GM12801 (cell line): ENCODE measurements around the gene PCDHGA12.
"Not testable (repeated sequence)": the region's sequence is repeated elsewhere in the genome, so short reads cannot be mapped to it uniquely, and the experiment has no call there.

Experiments used
- CTCF ChIP-seq: IDR thresholded peaks from one replicate; pipeline ENCODE4 v1.5.1; 2011; ENCODE audit warnings: control low read depth; ENCODE audit not compliant: insufficient read length; ENCODE audit errors: extremely low read depth

Gene PCDHGA12

GRCh38 chr5:141417494-141418172 lies 12.7 kb upstream of the PCDHGA12 start, which contains the start of gene PCDHGB7:
TSS of gene PCDHGB7 (plus strand) at chr5:141417677. CDS start at chr5:141417860, 183 bp downstream.
- not testable (repeated sequence) for TF ChIP-seq CTCF

GRCh38 chr5:141419074-141419880 lies 11.0 kb upstream of the PCDHGA12 start:
- no peak for TF ChIP-seq CTCF

- peak; percentile 15 for TF ChIP-seq CTCF
These were observed 9.3 kb upstream of the PCDHGA12 start, which contains the start of gene PCDHGA11 for GRCh38 chr5:141420855-141421488. TSS of gene PCDHGA11 (plus strand) at chr5:141421051. CDS start at chr5:141421228, 177 bp downstream.

GRCh38 chr5:141421489-141421855 lies 8.8 kb upstream of the PCDHGA12 start:
- no peak for TF ChIP-seq CTCF

GRCh38 chr5:141422742-141423291 lies 7.5 kb upstream of the PCDHGA12 start:
- TF ChIP-seq CTCF = no peak

GRCh38 chr5:141427783-141428426 lies 2.4 kb upstream of the PCDHGA12 start:
- TF ChIP-seq CTCF = no peak
